GM19397 (cell line): ENCODE measurements around the gene SARS2.
"Not testable (repeated sequence)": the region's sequence is repeated elsewhere in the genome, so short reads cannot be mapped to it uniquely, and the experiment has no call there.

Experiments used
- ATAC-seq: cut with Tn5 transposase; IDR thresholded peaks from one replicate; pipeline ENCODE4 v1.9.1; 2021; ENCODE audit warnings: mild to moderate bottlenecking, moderate library complexity; ENCODE audit not compliant: unreplicated experiment

The SARS2 gene

GRCh38 chr19:38929929-38930775 lies at the start of gene SARS2:
SARS2 (minus strand) TSS chr19:38930763; CDS start chr19:38930736, 27 bp downstream.
- peak; percentile 76 for ATAC-seq

- no peak for ATAC-seq
Observed at GRCh38 chr19:38979812-38980211, 49.2 kb upstream of the SARS2 start.

- no peak for ATAC-seq
Observed at GRCh38 chr19:38978326-38978689, 47.7 kb upstream of the SARS2 start.

- ATAC-seq, result no peak
Observed at GRCh38 chr19:38977445-38978325, 47.1 kb upstream of the SARS2 start.

- ATAC-seq, result no peak
Observed at GRCh38 chr19:38975861-38976271, 45.3 kb upstream of the SARS2 start.

- ATAC-seq, result no peak
Observed at GRCh38 chr19:38975214-38975860, 44.8 kb upstream of the SARS2 start, which contains the start of gene FBXO17. FBXO17 (minus strand) TSS chr19:38975742; CDS start chr19:38950319, 25,423 bp downstream.

GRCh38 chr19:38974624-38975213 lies 44.2 kb upstream of the SARS2 start:
- no peak for ATAC-seq

- ATAC-seq, result no peak
Observed at GRCh38 chr19:38971672-38972071, 41.1 kb upstream of the SARS2 start.

- ATAC-seq, result no peak
Observed at GRCh38 chr19:38970664-38971532, 40.3 kb upstream of the SARS2 start.

- ATAC-seq, result not testable (repeated sequence)
Observed at GRCh38 chr19:38966149-38966548, 35.6 kb upstream of the SARS2 start.

- no peak for ATAC-seq
Observed at GRCh38 chr19:38964738-38965137, 34.2 kb upstream of the SARS2 start.

GRCh38 chr19:38959618-38960017 lies 29.1 kb upstream of the SARS2 start:
- no peak for ATAC-seq

- no peak for ATAC-seq
Observed at GRCh38 chr19:38958301-38958700, 27.7 kb upstream of the SARS2 start.

GRCh38 chr19:38956264-38956663 lies 25.7 kb upstream of the SARS2 start:
- ATAC-seq, result no peak

GRCh38 chr19:38953677-38954076 lies 23.1 kb upstream of the SARS2 start:
- ATAC-seq, result no peak

- no peak for ATAC-seq
Observed at GRCh38 chr19:38952395-38953165, 22.0 kb upstream of the SARS2 start.

- no peak for ATAC-seq
Observed at GRCh38 chr19:38951187-38951586, 20.6 kb upstream of the SARS2 start.

- ATAC-seq, result no peak
Observed at GRCh38 chr19:38949580-38950367, 19.2 kb upstream of the SARS2 start.
